IPS-18a (cell line): ENCODE data around the gene GLT1D1.
"Not testable (repeated sequence)": the region's sequence is repeated elsewhere in the genome, so short reads cannot be mapped to it uniquely, and the experiment has no call there.

Experiments
- H3K27ac ChIP-seq: one replicate; pipeline ENCODE4 v1.5.1; 2013; ENCODE audit warnings: low read length
- H3K27me3 ChIP-seq: one replicate; pipeline ENCODE4 v1.6.1; 2013; ENCODE audit warnings: mild to moderate bottlenecking, low read length; ENCODE audit not compliant: control insufficient read depth, insufficient read depth
- H3K36me3 ChIP-seq: one replicate; pipeline ENCODE4 v1.6.1; 2013; ENCODE audit warnings: low read depth, low read length; ENCODE audit not compliant: control insufficient read depth
- H3K4me1 ChIP-seq: one replicate; pipeline ENCODE4 v1.6.1; 2013; ENCODE audit warnings: low read depth, low read length; ENCODE audit not compliant: control insufficient read depth
- H3K4me3 ChIP-seq: one replicate; pipeline ENCODE4 v1.5.1; 2013; ENCODE audit warnings: low read length
- H3K9ac ChIP-seq: one replicate; pipeline ENCODE4 v1.6.1; 2013; ENCODE audit warnings: mild to moderate bottlenecking, low read length, moderate library complexity
- H3K9me3 ChIP-seq: one replicate; pipeline ENCODE4 v1.6.1; 2013; ENCODE audit warnings: low read depth, low read length; ENCODE audit not compliant: control insufficient read depth

GLT1D1 gene

DNA sequence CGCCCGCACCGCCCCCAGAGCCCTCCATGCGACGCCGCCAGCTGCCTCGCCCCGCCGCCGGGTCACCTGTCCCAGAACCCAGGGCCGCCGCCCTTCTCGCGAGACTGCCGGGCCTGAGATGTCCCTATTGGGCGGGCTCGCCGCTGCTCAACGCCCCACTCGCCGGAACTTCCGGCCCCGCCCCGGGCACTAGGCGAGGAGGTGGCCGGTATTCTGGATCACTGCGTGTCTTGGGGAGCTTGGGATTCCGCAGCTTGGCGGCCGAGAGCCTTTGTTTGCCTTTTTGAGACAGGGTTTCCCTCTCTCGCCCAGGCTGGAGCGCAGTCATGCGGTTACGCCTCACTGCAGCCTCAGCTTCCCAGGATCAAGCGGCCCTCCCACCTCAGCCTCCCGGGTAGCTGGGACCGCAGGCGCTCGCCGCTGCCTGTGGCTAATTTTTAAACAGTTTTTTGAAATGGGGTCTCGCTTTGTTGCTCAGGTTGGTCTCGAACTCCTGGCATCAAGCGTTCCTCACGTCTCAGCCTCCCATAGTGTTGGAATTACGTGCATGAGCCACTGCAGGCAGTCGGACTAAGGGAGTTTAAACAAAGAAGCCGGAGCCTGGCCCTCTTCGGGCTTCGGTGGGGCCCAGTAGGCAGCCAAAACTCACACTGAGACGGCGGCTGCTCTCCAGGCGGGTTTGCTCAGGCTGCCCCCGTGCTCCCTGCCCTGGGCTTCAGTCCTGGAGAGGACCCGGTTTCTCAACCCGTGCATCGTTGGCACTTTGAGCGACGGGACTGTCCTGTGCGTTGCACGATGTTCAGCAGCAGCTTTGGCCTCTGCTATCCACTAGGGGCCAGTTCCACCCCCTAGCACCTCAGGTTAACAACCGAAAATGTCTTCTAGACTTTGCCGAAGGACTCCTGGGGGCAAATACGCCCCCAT lies 29.1 kb upstream of the GLT1D1 start, which contains the start of gene SLC15A4:
Gene SLC15A4, minus strand, starts transcription at position 43 of the 924 bp plus-strand sequence. Its CDS starts 15 bp downstream, at position 28.
- H3K36me3 ChIP-seq, result peaks cover 4% of the 10 kb centered on the region
- peak within 1 kb of the TSS; percentile 67 for H3K4me3 ChIP-seq
- peak within 1 kb of the TSS; percentile 86 for H3K9ac ChIP-seq
- H3K9me3 ChIP-seq, result peaks cover 15% of the 10 kb centered on the region
- H3K27ac ChIP-seq, result peak within 1 kb of the TSS; percentile 33
- H3K4me1 ChIP-seq, result peaks cover 4% of the 10 kb centered on the region
- H3K27me3 ChIP-seq, result no peaks in the 10 kb centered on the region

DNA sequence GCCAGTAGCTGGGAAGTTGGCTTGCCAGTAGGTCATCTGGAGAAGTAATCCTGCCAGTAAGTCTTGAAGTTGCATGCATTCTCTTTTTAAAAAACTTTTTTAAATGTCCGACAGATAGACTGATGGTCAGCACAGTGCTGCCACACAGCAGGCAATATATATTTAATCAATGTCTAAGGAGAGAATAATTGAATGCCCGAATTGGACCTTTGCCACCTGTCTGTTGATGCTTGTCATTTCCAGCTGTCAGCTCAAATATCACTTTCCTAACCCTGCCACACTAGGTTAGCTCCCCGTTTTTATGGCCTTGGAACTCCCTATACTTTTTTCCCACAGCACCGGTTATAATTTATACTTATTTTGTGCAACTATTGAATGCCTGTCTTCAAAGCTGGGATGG lies 27.4 kb upstream of the GLT1D1 start:
- Histone ChIP-seq H3K4me1 (no peaks in the 10 kb centered on the region), H3K4me3 (no peak overlapping the region), H3K36me3 (no peaks in the 10 kb centered on the region), H3K9me3 (peaks cover 20% of the 10 kb centered on the region), H3K9ac (no peak overlapping the region), H3K27me3 (no peaks in the 10 kb centered on the region), H3K27ac (no peak overlapping the region)

DNA sequence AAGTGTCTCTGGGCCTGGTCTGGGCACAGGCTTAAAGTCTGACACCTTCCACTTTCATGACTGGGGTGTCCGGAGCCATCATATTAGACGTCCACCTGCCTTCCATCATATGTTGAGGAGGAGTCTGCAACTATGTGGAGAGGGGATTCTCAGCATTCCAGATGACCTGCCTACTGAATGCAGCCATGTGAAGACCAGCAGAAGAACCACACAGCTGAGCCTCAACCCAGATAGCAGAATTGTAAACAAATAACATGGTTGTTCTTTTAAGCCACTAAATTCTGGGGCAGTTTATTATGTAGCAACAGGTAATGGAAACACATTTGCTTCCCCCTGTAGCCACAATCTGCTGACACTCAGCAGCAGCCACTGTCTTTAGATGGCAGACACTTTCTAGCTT lies 25.6 kb upstream of the GLT1D1 start:
- H3K9ac ChIP-seq, result no peak overlapping the region
- H3K27me3 ChIP-seq, result no peaks in the 10 kb centered on the region
- H3K4me1 ChIP-seq, result no peaks in the 10 kb centered on the region
- H3K9me3 ChIP-seq, result peaks cover 20% of the 10 kb centered on the region
- no peak overlapping the region for H3K27ac ChIP-seq
- no peak overlapping the region for H3K4me3 ChIP-seq
- no peaks in the 10 kb centered on the region for H3K36me3 ChIP-seq

DNA sequence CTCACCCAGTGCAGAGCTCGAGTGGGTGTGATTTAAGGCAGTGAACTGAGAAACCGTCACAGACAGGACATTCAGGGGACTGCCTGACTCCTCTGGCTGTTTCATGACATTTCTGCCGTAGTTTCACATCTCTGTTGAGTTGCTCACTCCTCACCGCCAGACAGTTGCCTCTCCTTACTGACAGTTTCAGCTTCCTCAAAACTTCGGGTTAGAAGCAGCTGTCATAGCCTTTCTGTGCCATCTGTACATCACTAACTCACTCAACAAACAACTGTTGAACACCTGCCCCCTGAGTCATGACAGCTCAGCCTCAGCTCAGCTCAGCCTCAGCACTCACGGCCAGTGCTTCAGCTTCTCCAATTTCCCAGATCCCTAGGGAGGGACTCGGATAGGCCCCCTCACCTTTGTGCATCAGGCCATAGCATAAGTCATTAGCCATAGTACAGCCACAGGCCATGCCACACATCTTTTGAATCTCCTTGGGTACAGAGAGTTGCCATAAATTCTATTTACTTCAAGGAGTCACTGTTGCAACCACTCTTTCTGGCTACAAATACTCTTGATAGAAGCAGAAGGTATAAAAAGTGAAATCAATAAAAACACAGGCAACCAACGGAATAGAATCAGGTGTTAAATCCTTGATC lies 23.3 kb upstream of the GLT1D1 start:
- no peaks in the 10 kb centered on the region for H3K36me3 ChIP-seq
- H3K27me3 ChIP-seq, result no peaks in the 10 kb centered on the region
- peaks cover 20% of the 10 kb centered on the region for H3K9me3 ChIP-seq
- H3K9ac ChIP-seq, result no peak overlapping the region
- no peaks in the 10 kb centered on the region for H3K4me1 ChIP-seq
- no peak overlapping the region for H3K27ac ChIP-seq
- H3K4me3 ChIP-seq, result no peak overlapping the region

DNA sequence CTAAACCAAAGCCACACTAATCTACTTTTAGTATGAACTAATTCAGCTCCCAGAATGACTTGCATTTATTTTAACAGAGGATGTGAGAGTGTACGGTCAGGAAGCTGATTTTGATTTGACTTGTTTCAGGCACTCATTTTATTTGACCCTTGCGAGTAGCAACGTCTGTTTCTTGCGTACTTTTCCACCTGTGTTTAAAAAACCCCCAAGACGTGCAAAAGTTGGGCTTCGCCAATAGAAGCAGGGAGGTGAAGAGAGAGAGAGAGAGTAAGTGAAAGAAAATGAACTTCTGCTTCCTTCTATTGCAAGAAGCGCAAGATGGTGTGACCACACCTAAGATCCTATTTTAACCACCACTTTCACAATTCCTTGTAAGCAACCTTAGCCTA lies 22.8 kb upstream of the GLT1D1 start:
- H3K4me3 ChIP-seq, result no peak overlapping the region
- peaks cover 20% of the 10 kb centered on the region for H3K9me3 ChIP-seq
- no peaks in the 10 kb centered on the region for H3K4me1 ChIP-seq
- no peak overlapping the region for H3K27ac ChIP-seq
- H3K9ac ChIP-seq, result no peak overlapping the region
- no peaks in the 10 kb centered on the region for H3K36me3 ChIP-seq
- H3K27me3 ChIP-seq, result no peaks in the 10 kb centered on the region

DNA sequence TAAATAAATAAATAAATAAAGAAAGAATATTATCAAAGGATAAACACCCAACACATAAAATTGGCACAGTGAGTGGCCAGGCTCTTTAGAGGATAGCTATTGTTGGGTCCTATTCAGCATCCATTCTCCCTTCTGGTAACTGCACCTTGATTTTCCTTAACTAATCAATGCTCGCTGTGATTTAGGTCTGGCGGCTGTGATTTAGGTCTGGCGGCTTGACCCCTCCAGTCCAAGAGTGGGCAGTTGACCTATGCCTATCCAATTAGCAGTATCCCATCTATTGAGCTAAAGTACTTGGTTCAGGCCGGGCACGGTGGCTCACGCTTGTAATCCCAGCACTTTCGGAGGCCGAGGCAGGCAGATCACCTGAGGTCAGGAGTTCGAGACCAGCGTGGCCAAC lies 19.9 kb upstream of the GLT1D1 start:
- no peaks in the 10 kb centered on the region for H3K36me3 ChIP-seq
- no peak overlapping the region for H3K9ac ChIP-seq
- H3K27me3 ChIP-seq, result no peaks in the 10 kb centered on the region
- no peak overlapping the region for H3K4me3 ChIP-seq
- H3K27ac ChIP-seq, result no peak overlapping the region
- H3K9me3 ChIP-seq, result peaks cover 9% of the 10 kb centered on the region
- H3K4me1 ChIP-seq, result no peaks in the 10 kb centered on the region

DNA sequence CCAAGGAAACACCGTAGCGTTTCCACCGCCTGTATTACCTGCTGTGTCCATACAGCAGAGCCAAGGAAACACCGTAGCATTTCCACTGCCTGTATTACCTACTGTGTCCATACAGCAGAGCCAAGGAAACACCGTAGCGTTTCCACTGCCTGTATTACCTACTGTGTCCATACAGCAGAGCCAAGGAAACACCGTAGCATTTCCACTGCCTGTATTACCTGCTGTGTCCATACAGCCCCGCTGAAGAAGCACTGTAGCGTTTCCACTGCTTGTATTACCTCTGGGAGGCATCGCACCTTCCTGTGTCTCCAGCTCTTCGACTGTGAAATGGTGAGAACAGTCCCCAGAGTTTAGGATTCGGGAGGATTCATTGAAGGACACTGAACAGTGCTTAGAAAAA lies 13.4 kb upstream of the GLT1D1 start:
- H3K9ac ChIP-seq, result not testable (repeated sequence)

DNA sequence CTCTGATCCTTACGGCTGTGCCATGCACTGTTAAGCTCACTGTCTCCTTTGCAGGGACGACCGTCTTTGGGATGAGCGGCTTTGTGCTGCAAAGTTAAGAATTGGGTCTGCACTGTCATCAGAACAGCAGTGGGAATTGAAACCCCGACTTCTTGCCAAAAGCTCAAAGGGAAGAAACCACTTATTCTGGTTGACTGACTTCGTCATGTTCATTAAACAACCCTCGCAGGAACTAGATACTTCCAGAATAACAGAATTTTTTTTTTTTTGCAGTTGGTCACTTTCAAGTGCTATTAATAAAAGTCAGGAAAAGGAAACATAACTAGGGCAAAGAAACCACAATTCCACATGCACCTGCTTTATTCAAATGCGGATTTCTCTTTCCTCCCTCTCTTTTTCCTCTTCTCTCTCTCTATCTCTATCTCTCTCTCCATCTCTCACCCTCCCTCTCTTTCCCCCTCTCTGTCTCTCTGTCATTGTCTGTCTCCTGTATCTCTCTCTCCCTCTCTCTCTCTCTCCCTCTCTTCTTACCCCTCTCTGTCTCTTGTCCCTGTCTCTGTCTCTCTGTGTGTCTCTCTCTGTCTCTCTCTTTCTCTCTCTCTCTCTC lies 12.3 kb upstream of the GLT1D1 start:
- Histone ChIP-seq H3K4me1 (no peaks in the 10 kb centered on the region), H3K9me3 (peaks cover 18% of the 10 kb centered on the region), H3K4me3 (no peak overlapping the region), H3K27me3 (no peaks in the 10 kb centered on the region), H3K9ac (no peak overlapping the region), H3K36me3 (no peaks in the 10 kb centered on the region), H3K27ac (no peak overlapping the region)

More for the DNA sequence above, 13.4 kb upstream of the GLT1D1 start:
- H3K4me1 ChIP-seq, H3K27me3 ChIP-seq, H3K27ac ChIP-seq, H3K4me3 ChIP-seq, H3K36me3 ChIP-seq: not testable (repeated sequence)
- peaks cover 18% of the 10 kb centered on the region for H3K9me3 ChIP-seq

DNA sequence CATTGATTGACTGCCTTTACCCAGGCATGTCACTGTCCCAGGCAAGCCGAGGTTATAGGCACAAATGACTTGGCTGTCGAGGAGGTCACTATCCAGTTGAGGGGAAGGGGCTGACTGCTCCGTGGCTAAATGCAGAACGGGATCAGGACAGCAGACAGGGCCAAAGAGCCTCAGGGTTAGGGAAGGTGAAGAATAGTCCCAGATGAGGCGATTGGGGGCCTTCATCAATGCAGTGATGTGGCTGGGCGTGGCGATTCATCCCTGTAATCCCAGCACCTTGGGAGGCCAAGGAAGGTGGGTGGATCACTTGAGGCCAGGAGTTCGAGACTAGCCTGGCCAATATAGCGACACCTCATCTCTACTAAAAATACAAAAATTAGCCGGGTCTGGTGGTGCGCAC lies 10.7 kb upstream of the GLT1D1 start:
- Histone ChIP-seq H3K9me3 (peaks cover 18% of the 10 kb centered on the region), H3K27ac (no peak overlapping the region), H3K36me3 (no peaks in the 10 kb centered on the region), H3K4me1 (no peaks in the 10 kb centered on the region), H3K4me3 (no peak overlapping the region), H3K9ac (no peak overlapping the region), H3K27me3 (no peaks in the 10 kb centered on the region)

DNA sequence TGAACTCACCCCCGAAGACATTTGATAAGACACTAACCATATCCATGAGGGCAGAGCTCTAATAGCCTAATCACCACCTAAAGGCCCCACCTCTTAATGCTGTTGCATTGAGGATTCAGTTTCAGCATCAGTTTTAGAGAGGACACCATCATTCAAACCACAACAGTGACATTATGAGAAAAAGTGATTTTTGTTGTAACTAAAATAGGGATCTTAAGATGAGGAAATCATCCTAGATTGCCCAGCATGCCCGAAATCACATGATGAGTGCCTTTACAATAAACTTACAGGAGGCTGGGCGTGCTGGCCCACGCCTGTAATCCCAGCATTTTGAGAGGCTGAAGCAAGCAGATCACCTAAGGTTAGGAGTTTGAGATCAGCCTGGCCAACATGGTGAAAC lies 9.7 kb upstream of the GLT1D1 start:
- no peak overlapping the region for H3K4me3 ChIP-seq
- no peaks in the 10 kb centered on the region for H3K4me1 ChIP-seq
- peaks cover 21% of the 10 kb centered on the region for H3K9me3 ChIP-seq
- H3K27me3 ChIP-seq, result no peaks in the 10 kb centered on the region
- no peak overlapping the region for H3K27ac ChIP-seq
- no peaks in the 10 kb centered on the region for H3K36me3 ChIP-seq
- no peak overlapping the region for H3K9ac ChIP-seq

DNA sequence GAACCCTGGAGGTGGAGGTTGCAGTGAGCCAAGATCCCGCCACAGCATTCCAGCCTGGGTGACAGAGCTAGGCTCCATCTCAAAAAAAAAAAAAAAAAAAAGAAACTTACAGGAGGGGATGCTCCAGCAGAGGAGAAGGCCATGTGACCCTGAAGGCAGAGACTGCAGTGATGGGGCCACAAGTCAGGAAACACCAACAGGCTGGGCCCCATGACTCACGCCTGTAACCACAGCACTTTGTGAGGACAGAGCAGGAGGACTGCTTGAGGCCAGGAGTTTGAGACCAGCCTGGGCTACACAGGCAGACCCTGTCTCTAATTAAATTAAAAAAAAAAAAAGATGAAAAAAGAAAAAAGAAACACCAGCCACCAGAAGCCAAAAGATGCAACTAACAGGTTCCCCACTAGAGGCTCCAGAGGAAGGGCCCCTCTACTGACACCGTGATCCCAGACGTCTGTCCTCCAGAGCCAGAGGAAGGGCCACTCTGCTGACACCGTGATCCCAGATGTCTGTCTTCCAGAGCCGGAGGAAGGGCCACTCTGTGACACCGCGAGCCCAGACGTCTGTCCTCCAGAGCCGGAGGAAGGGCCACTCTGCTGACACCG lies 9.1 kb upstream of the GLT1D1 start:
- Histone ChIP-seq H3K9me3 (peaks cover 19% of the 10 kb centered on the region), H3K27me3 (no peaks in the 10 kb centered on the region), H3K4me3 (no peak overlapping the region), H3K36me3 (no peaks in the 10 kb centered on the region), H3K27ac (no peak overlapping the region), H3K9ac (no peak overlapping the region), H3K4me1 (no peaks in the 10 kb centered on the region)
